HG02571 (cell line): Measurements from ENCODE around the gene ST6GALNAC3.

ENCODE experiments used
- ATAC-seq: cut with Tn5 transposase; IDR thresholded peaks from one replicate; pipeline ENCODE4 v1.9.1; 2021; ENCODE audit warnings: mild to moderate bottlenecking, moderate library complexity; ENCODE audit not compliant: unreplicated experiment

Gene ST6GALNAC3

DNA sequence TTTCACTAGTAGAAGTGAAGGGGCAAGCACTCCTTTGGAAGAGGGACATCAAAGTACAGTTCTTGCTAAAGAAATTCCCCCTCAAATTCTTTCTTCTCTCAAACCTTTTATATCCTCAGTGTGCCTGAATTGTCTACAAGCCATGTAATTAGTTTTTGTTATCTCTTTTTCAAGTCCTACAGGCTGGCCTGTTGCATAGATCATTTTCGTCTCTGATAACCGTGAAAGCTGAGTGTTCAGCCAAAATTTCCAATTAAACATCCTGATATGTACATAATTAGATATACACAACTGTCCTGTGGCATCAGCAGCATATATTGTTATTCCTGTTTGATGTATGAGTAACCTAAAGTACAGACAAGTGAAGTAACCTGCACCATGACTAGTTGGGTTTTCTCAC lies 417.2 kb downstream of the ST6GALNAC3 start:
- no peak for ATAC-seq

GRCh38 chr1:76492752-76493430 lies 418.3 kb downstream of the ST6GALNAC3 start:
- no peak for ATAC-seq

GRCh38 chr1:76494807-76495206 lies 420.3 kb downstream of the ST6GALNAC3 start:
- ATAC-seq = peak; percentile 95

DNA sequence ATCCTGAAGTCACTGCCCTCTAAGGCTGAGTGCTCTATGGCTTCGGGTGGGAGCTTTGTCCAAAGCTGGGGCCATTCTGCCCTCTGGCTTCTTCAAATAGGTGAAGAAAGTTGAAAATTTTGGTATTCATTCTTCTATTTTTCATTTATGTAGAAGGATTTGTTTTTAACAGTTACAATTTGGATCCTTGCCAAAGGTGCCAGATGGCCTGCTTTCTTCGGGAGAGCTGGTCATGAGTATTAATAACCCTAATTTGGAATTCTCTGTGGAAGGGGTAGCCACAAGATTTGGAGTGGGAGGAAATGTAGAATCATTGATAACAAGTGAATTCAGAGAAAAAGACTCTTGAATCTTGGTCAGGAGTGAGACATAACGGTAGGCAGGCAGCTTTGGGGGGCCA lies 422.3 kb downstream of the ST6GALNAC3 start:
- ATAC-seq = no peak

- ATAC-seq = no peak
These were observed 425.6 kb downstream of the ST6GALNAC3 start for GRCh38 chr1:76500116-76500515.

DNA sequence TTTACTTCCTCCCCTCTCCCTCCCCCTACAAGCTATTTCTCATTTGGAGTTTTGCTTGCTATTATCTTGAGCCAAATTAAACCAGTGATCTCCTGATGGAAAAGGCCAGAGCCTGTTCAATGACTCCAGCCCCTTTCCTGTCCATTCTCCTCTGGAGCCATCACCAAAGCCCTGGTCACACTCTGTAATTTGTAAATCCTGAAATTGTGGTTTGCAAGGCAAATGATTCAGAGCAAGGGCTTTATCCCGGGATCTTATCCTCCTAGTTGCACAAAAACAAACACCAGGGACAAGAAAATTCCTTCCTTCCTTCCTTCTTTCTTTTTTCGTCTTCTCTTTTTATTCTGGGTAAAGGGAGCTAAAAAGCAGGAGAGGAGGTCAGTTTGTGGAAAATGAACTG lies 426.6 kb downstream of the ST6GALNAC3 start:
- no peak for ATAC-seq

DNA sequence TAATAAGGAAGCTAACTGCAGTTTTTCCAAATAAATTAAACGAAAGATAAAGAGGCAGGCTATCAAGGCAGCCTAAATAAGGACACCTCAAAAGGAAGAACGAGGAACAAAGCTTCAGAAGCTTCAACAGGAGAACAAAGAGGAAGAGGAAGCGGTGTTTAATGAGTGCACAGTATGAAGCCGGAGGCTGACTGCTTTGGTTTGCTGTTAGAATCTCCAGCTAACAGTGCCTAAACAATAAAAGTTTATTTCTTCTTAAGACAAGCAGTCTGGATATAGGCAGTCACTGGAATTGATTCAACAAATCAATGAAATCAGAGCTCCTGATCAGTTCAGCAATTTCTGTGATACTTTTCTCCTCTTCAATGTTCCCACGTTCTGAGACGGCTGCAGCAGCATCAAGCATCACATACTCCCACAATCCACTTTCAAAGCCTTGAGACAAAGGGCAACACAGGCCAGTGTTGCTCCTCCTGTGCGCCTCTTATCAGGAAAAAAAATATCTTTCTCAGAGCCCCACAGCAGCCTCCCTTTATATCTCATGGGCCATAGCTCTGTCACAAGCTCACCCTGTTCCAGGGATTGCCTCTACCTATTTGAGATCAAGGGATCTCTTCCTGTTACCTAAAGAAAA lies 427.2 kb downstream of the ST6GALNAC3 start:
- no peak for ATAC-seq

GRCh38 chr1:76503100-76503499 lies 428.6 kb downstream of the ST6GALNAC3 start:
- ATAC-seq = no peak

- ATAC-seq = no peak
These were observed 429.2 kb downstream of the ST6GALNAC3 start for GRCh38 chr1:76503736-76504135.

GRCh38 chr1:76507376-76507775 lies 432.8 kb downstream of the ST6GALNAC3 start:
- ATAC-seq = no peak

DNA sequence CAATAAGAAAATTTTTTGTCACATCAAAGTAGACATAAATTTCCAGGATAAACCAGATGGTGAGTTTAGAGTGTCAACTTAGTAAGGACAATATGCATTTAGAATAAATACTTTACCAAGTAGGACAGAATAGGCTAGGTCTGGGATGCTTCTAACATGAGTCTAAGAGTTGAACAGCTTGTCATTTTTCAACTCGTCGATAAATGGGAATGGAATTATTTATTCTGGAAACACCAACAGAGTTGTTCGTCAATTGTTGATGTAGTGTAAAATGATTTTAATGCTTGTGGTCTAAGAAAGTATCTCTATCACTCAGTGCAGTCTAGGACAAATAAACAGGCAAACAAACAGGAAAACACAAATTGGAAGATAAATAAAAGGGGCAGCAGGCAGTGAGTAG lies 434.3 kb downstream of the ST6GALNAC3 start:
- no peak for ATAC-seq

DNA sequence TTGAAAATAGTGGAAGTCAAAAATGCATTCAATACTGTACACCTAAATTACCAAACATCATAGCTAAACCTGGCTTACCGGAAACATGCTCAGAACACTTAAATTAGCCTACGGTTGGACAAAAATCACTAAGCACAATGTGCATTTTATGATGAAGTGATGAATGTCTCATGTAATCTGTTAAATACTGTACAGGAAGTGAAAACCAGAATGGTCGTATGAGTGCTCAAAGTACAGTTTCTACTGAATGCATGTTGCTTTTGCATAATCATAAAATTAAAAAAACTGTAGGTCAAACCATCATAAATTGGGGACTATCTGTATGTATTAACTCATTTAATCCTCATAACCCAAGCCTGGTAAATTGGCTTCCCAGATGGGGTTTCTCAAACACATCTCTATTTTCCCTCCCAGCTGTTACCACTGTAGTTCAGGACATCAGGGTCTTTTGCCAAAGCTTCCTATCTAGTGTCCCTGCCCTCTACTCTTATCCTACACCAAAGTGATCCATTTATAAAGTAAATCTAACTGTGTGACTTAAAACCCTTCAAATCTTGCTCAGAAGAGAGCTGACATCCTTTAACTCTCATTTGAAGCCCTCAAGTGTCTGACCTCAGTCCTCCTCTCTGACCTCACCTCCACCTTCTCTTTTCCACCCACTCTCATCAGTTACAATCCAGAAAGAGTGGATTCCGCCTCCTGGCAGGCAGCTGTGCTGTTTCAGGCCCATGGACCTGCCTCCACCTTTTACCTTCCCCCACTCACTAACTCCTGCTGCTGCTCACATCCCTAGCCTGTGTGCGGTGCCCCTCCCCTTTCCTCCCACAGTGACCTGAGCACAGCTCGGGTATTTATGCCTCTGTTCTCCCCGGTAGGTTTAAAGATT lies 436.4 kb downstream of the ST6GALNAC3 start:
- no peak for ATAC-seq

DNA sequence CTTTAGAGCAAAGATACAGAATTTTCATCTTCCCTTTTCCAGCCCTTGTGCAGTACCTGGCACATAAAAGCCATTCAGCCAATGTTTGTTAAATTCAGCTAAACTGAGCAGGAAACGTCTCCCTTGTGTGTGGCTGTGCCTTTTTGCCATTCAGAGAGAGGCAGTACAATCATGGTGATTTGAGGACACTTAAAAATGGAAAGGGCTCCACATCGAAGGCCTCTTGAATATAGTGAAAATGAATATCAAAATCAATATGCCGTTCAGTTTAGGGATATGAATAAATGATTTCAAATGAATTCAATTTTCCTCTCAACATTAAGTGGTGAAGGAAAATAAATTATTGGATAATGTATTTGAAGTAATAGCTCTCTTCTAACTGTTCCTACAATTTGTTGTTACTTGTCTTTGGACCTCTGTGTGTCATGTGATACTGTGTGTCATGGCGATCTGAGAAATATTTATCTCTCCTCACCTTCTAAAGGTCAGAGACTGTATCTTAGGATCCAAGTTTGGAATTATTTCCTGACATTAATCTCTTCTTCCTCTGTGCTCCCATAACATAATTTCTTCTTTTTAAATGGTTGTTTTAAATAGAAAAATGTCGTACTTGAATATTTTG lies 437.1 kb downstream of the ST6GALNAC3 start:
- no peak for ATAC-seq

DNA sequence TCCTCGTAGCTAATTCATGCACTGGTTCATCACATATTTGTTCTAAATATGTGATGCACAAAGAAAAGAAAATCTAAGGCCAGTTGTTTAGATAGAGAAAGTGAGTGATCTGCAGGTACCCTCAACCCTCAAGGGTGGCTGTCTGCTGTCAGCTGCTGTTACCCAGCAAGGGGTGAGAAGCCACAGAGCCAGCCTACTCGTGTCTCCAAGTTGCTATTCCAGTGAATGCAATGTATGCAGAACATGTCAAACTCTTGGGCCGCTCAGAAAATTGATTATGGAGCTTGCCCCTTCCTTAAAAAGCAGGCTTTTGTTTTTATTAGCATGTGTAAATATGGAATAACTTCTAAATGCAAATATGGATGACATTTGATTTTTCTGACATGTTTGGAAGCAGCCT lies 456.4 kb downstream of the ST6GALNAC3 start:
- no peak for ATAC-seq

DNA sequence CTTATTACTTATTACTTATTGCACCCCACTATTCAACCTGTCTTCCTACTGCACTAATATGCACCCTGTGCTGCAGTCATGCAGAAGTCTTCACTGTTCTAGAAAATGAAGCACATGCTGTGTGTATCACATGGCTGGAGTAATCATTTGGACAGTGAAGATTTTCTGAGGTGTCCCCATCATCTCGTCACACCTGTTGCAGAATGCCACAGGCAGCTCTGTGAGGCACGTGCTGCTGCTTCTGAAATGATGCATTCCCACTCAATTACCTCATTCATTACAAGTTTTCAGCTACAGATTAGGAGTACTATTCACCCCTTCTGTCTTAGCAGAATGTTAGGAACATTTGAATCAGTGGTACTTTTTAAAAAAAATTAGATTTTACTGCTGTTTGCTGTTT lies 467.1 kb downstream of the ST6GALNAC3 start:
- ATAC-seq = no peak

DNA sequence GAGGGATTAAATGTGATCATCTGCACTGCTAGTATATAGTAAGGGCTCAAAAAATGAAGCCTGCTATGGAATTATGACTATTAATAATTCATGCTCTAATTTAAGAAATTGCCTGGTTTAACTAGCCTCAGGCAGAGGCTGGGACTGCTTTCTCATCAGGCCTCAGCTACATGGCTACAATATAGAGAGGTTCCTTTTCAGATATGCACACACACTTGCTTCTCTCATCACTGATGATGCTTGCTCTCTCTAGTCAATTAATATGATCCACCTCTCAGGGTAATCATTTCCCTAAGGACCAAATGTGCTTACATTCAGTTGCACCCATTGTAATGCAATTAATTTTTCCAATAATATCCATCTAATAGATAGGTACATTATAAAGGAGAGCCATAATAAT lies 467.8 kb downstream of the ST6GALNAC3 start:
- ATAC-seq = no peak

GRCh38 chr1:76543495-76543894 lies 468.9 kb downstream of the ST6GALNAC3 start:
- ATAC-seq = no peak

DNA sequence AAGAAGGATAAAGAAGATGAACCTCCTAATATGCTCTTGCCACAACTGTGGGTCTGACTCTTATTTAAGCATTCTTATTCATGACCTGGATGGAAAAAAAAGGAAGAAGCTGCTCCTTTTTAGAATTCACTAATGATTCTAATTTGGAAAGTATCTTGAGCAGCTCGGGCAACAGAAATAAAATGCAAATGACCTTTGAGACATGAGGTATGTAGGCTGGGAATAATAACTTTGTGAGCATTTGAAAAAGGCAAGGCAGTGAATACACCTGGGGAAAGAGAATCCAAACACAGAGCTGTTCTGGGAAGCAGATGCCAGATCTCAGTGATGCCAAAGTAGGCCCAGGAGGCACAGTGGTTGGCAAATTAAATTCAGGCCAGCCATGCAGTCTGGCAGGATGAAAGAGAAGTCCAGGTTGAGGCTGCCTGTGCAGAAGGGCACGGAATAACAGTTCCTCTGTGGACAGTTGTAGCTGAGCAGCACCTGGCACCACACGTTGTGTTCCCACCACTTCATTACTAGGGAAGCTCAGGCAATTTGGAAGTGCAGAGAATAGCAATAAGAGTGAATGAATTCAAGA lies 471.9 kb downstream of the ST6GALNAC3 start:
- no peak for ATAC-seq

GRCh38 chr1:76547916-76548315 lies 473.4 kb downstream of the ST6GALNAC3 start:
- no peak for ATAC-seq

DNA sequence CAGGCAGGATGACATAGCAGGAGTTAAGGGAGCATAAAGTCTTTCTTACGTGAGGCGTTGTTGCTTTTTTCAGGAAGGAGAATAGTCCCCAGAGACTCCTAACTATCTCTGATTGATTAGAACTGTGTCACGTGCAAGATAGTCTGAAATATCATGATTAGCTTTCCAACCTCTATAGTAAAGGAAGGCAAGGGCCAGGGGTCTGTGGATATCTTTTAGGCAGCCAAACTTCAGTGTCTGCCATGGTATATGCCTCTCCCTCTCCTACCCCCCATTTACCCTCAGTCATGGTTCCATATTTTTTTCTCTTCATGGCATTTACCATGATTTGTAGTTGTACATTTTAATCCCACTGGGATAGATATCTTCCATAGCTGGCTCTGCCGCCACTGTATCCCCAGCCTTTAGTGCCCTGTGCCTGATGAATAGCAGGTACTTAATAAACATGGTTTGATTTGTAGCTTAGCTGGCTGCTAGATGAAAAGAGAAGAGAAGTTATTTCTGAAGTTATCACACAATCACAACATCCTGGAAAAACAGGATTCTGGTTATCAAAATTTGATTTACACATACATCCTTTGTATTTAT lies 474.1 kb downstream of the ST6GALNAC3 start:
- no peak for ATAC-seq

- ATAC-seq = no peak
These were observed 479.7 kb downstream of the ST6GALNAC3 start for GRCh38 chr1:76554283-76554682.
